GM18873 (cell line): Measurements from ENCODE around the gene PARD6A.

Experiments used
- ATAC-seq: cut with Tn5 transposase; IDR thresholded peaks from one replicate; pipeline ENCODE4 v1.9.1; 2021; ENCODE audit warnings: mild to moderate bottlenecking, moderate library complexity, moderate number of reproducible peaks; ENCODE audit not compliant: unreplicated experiment, low FRiP score

The PARD6A gene

DNA sequence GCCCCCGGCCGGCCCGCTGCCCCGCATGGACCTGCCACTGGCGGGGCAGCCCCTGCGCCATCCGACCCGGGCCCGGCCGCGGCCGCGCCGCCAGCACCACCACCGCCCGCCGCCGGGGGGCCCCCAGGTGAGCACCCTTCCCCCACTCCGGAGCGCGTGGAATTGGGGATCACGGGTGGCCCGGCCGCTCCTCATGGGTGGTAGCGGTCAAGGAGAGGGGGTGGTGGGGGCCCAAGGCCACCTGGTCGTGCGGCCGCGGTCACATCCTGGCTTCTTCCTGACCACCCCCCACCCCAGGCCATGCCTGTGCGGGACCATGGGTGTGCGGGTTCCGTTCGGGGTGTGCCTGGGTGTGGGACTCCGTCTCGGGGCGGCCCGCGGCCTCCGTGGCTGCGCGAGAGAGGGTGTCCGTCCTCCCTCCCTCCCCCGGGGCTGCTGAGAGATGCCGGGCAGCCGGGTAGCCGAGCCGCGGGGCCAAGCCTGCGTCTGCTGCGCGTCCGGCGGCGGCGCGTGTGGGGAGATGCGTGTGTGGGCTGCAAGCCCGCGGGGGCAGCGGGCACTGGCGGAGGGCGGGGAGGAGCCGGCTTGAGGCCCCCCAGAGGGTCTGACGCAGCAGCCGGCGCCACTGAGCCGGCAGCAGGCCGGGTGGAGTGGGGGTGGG is 7.5 kb upstream of the PARD6A start:
- ATAC-seq = no peak

DNA sequence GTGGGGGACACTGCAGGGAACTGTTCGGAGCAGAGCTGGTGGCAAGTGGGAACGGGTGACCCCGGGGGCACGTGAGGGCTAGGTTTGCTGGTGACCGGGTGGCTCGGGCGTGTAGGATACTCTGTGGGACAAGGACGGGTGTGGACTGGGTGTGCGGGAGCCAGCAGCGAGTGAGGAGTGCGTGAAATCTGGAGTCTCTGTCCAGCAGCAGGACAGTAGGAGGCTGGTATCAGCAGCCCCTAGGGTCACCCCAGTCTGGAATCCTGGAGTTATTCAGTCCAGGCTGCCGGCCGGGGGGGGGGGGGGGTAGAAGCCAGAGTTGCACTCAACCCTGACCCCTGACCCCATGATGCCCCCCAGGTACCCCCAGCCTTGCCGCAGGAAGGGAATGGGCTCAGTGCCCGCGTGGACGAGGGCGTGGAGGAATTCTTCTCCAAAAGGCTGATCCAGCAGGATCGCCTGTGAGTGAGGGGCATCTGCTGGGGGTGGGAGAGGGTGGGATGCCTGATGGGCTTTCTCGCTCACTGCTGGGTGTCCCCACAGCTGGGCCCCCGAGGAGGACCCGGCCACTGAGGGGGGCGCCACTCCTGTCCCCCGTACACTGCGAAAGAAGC is 6.9 kb upstream of the PARD6A start:
- ATAC-seq = no peak

DNA sequence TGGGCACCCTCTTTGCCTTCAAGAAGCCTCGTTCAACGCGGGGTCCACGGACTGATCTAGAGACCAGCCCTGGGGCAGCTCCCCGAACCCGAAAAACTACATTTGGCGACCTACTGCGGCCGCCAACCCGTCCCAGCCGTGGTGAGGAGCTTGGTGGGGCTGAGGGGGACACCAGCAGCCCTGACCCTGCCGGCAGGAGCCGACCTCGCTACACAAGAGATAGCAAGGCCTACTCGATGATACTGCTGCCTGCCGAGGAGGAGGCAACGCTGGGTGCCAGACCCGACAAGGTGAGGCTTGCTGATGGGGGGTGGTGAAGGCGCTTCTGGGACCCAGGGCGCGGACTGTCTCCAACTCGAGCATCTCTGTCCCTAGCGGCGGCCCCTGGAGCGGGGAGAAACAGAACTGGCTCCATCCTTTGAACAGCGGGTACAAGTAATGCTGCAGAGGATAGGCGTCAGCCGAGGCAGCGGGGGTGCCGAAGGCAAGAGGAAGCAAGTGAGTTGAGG is 6.3 kb upstream of the PARD6A start:
- no peak for ATAC-seq

DNA sequence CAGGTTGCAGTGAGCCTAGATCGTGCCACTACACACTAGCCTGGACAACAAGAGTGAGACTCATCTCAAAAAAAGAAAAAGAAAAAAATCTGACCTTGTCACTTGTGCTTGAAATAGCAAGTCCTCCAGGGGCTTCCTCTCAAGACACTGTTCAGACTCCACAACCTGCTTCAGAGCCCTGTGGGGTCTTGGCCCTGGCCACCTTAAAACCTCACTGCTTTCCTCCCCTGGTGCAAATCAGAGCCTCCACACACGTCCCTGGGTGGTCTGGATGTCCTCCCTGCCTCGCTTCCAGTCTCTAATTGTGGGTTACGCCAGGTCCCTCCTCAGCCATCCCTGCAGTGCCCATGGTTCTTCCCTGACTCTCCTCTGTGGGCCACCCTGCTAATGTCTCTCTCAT is 5.4 kb upstream of the PARD6A start:
- ATAC-seq = no peak

DNA sequence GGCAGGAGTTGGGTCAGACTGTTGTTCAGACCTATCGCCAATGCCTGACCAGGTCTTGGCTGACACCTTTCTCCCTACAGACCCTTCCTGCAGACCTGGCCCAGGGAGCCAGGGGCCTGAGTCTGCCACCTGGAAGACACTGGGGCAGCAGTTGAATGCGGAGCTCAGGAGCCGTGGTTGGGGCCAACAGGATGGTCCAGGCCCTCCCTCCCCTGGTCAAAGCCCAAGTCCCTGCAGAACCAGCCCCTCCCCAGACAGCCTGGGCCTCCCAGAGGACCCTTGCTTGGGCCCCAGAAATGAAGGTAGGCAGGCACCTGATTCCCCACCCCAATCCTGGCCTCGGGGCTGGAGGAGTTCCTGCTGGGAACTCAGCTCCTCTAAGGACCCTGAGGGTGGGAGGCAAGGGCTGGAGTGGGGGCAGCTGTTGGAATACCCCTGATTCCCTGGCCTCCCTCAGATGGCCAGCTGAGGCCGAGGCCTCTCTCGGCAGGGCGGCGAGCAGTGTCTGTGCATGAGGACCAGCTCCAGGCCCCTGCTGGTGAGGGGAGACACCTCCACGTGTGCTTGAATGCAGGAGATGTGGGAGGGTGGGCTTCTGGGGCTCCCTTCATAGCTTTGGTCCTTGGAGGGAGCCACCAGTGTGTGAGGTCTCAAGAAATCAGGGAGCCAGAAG is 4.3 kb upstream of the PARD6A start:
- ATAC-seq = no peak

DNA sequence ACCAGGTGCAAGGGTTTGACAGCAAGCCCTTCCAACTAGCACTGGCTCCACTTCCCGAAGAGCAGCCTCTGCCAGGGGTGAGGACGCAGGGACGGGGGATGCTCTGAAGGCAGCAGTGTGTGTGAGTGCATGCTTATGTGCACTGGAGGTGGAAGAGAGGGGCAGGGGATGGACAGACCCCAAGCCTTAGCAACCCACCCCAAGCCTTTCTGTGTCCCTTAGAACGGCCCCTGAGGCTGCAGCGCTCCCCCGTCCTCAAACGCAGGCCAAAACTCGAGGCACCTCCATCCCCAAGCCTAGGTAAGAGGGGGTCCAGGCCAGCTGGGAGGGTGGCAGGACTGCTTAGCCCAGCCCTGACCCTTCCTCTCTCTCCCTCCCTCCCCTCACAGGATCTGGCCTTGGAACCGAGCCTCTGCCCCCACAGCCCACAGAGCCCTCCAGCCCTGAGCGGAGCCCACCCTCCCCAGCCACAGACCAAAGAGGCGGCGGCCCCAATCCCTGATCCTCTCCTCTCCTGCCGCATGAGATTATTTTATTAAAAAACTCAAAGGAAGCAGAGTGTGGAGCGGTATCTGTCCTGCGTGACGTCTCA is 3.6 kb upstream of the PARD6A start:
- no peak for ATAC-seq

DNA sequence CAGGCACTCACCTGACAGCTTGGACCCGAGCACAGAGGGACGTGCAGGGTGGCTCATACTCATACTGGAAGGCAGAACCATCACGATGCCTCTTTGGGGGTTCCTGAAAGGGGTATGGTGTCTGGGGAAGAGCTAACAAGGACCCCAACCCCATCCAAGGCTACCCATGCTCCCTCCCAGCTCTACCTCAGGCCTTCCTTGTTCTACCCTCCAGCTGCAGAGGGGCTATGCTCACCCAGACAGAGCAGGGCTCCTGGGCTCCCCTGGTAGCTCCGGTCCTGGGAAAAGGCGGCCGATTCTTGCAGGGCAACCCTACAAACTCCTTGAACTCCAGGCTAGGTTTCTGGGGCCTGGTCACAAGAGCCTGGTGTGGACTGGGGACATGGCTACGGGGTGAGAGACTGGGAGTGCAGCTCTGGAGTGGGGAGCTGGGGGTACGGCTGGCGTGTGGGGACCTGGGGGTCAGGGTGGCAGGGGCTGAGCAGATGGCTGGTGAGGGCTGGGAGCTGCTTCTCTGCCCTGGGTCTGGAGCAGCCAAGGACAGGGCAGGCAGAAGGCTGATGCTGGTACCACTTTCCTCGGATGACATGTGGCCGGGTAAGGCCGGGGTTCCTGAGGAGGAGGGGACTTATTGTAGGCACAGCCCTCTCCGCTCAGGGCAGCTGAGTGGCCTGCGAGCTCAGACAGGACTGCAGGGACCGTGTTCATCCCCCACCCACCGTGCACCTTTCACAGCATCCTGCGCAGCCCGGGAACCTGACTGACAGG is 2.8 kb upstream of the PARD6A start:
- no peak for ATAC-seq

DNA sequence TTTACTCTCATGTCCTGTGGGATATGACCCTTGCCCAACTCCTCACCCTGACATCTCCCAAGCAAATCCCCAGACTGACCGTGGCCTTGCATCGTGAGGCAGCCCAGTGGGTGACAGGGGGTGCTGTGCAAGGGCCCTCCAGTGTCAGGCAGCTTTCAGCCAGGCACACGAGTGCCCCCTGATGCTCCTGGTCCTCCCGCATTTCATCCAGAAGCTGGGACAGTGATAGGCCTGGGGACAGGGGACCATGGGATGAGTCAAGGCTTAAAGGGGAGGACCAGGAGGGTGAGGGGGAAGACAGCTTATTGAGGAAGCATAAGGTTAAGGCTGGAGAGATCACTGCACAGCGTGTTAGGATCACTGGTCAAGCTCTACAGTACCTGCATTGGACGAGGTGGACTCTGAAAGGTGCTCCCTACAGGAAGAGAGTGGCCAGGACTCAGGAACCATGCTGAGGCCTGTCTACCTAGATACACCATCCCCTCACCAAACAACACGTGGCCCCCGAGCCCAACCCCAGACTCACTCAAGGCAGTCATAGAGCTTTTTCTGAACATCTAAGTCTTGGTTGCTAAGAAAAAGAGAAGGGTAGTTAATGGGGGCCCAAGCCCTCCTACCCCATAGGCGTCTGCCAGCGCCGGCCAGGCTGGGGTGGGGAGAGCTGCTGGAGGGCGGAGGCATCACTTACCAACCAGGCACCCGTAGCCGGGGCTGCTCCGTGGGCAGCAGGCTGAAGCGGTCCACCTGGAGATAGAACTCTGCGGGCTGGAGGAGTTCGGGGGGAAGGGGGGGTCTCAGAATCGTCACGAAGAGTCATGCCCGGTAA is 1.7 kb upstream of the PARD6A start:
- no peak for ATAC-seq

DNA sequence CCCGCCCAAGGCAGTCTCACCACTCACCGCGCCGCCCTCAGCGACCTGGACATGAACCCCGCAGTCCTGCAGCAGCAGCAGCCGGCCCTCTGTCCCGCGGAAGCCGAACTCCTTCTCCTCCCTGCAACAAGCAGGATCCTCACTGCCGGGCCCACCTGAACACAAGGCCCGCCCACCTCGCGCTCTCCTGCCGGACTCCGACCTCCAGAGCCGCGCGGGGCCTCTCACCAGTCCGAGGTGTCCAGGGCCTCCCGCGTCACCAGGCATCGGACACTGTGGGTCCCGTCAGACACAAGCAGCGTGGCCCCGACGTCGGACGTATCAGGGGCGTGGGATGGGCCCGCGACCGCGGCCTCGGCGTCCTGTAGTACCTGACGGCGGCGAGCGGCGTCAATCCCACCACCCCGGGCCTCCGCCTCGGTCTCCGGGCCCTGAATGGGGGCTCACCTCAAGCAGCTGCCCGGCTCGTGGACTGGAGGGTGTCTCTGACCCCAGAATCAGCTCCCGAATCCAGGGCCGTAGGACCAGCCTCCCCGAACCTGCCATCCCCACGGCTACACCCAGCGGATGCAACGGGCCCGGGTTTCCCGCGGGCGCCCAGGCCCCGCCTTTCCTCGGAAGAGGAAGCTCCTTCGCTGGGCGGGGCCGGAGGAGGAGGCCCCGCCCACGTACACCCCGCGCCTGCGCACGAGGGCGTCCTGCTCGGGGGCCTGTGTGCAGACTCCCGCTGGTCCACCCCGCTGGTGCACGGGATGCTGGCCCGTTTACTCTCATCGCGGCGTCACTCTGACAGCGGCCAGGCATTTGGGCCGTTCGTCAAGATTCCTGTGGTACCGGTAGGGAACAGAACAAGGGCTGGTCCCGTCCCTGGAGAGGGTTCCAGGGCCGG is 841 bp upstream of the PARD6A start, which contains the start of gene ACD:
Gene ACD (minus strand): TSS at position 586 of the 889 bp plus-strand sequence. CDS start 40 bp downstream, at position 546.
- peak; percentile 42 for ATAC-seq

DNA sequence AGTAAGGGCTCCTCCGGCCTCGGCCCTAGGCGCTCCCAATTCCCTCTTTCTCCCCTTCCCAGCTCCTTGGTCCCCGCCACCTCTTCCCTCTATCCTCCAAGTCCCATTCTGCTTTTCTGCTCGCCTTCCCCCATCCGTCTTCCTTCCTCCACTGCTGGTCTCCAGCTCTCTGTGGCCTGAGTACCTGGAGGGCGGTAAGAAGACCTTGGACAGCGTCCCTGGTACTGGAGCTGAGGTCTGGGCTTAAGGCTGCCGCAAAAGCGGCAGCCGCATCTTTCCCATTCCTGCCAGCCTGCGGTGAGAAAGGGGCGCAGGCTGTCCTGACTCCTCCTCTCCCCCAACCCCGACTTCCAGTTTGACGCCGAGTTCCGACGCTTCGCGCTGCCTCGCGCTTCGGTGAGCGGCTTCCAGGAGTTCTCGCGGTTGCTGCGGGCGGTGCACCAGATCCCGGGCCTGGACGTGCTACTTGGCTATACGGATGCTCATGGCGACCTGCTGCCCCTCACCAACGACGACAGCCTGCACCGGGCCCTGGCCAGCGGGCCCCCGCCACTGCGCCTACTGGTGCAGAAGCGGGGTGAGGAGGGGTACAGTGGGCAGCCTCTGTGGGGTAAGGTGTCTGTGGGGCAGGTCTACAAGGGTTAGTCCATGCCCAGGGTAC is 471 bp downstream of the PARD6A start:
- peak; percentile 1 for ATAC-seq

DNA sequence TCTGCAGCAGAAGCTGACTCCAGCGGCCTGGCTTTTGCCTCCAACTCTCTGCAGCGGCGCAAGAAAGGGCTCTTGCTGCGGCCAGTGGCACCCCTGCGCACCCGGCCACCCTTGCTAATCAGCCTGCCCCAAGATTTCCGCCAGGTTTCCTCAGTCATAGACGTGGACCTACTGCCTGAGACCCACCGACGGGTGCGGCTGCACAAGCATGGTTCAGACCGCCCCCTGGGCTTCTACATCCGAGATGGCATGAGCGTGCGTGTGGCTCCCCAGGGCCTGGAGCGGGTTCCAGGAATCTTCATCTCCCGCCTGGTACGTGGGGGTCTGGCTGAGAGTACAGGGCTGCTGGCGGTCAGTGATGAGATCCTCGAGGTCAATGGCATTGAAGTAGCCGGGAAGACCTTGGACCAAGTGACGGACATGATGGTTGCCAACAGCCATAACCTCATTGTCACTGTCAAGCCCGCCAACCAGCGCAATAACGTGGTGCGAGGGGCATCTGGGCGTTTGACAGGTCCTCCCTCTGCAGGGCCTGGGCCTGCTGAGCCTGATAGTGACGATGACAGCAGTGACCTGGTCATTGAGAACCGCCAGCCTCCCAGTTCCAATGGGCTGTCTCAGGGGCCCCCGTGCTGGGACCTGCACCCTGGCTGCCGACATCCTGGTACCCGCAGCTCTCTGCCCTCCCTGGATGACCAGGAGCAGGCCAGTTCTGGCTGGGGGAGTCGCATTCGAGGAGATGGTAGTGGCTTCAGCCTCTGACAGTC is 1.3 kb downstream of the PARD6A start:
- no peak for ATAC-seq

DNA sequence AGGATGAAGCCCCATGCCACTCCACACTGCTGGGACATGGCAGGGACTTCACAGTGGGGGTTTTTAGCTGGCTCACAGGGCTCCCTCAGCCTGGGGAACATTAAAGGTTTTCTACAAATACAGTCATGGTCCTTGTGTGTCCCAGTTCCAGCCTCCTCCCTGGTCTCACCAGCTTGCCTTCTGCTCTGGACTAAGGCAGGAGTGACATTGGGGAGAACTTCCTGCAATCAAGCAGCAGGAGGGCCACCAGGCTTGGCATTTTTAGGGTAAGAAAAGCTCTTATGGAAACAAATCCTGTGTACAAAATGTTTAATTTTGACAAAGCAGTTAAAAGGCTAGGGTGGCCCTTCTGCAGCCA is 1.9 kb downstream of the PARD6A start:
- no peak for ATAC-seq

DNA sequence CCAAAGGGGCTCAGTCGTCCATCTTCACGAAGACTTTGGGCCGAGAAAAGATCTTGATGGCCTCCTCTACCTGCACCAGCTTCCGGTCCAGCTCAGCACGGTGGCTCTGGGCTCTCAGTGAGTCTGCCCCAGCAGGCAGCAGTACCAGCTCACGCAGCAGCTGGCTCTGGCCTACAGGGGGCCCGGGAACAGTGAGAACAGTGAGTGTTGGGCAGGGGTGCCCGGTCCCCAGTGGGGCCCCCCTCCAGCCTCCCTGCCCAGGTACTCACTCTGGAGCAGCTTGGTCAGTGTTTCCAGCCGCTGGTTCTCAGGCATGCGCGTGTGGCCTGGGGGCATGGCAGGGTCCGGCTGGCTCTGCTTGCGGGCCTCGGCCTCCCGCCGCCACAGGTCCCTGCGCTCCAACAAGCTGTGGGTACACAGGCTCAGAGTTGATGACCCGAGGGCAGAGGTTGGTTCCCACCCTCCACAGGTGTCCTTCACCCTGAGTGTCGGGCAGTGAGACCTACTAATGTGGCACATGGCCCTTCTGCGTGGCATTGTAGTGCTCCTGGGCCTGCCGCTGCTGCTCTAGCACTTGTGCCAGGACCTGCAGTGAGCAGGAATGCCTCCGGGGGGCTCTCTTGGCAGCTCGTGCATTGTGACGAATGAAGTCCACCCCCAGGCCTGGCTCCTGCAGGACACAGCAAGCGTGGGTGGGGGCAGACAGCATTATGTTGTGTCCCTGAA is 2.6 kb downstream of the PARD6A start:
- no peak for ATAC-seq

DNA sequence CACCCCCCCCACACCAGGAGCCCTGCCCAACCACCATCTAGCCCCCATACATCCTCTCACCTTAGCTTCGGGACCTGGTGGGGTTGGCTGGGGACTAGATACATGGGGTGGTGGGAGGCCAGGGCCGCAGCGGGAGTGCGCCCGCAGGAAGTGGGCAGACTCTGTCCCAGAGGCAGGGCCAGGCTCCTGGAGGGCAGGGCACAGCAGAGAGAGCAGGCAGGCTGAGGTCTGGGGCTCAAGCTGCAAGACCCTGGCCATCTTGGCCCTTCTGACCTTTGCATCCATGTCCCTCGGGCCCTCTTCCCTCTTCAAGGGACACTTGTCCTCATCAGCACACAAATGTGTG is 3.1 kb downstream of the PARD6A start:
- no peak for ATAC-seq

DNA sequence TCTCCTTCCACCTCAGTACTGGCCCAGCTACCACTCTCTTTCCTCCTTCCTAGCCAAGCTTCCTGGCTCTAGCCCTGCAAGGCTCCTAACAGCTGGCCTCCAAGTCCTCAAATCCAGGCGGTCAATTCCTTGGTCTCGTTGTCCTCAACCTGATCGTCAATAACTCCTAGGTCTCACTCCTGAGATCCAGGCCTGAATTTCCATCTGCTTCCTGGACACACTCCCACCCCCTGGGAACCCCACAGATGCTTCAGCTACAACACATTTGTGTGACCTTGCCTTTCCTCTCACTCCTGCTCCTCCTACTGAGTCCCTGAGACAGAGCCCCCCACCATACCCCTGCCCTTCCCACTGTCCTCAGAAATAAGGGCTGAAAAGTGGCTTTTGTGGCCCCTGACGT is 3.5 kb downstream of the PARD6A start:
- ATAC-seq = no peak

DNA sequence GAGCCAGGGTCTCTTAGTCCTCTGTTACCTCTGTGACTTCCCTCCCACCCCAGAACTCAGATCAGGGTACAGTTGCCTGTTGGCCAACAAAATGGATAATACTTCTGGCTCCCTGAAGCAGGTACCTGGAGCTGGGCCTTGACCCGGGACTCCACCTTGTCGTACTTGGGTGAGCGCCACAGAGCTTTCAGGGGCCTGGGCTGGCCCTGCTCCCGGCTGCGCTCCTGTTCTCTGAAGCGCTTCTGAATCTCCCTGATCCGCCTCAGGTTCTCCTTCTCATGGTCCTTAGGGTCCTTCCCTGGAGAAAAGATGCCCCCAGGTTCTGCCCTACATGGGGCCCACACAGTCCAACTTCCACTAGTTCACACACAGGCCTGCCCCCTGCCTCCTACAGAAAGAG is 4.1 kb downstream of the PARD6A start:
- no peak for ATAC-seq

DNA sequence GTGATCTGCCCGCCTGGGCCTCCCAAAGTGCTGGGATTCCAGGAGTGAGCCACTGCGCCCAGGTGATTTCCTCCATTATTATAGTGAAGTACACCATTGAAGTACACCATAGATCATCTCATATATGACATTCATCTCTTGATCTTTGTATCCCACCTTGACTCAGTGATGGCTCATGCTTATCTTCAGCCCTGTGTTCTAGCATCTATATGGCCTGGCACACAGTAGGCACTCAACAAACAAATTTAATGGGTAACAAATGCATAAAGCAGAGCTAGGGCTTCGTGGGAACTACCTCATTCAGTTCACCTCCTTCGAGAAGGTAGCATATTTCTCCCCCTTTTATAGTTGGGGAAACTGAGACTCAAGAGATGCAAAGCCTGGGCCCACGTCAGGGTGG is 4.8 kb downstream of the PARD6A start:
- ATAC-seq = no peak
